Measurements from ENCODE around the gene DYNC2H1. TPM values are rescaled to one million over a fixed set of nuclear protein-coding genes. Genes with fewer than 3 reads are reported as not detected.

The DYNC2H1 gene
- total RNA-seq, 1 experiment from 2014 or later, result 17.2 TPM

DNA sequence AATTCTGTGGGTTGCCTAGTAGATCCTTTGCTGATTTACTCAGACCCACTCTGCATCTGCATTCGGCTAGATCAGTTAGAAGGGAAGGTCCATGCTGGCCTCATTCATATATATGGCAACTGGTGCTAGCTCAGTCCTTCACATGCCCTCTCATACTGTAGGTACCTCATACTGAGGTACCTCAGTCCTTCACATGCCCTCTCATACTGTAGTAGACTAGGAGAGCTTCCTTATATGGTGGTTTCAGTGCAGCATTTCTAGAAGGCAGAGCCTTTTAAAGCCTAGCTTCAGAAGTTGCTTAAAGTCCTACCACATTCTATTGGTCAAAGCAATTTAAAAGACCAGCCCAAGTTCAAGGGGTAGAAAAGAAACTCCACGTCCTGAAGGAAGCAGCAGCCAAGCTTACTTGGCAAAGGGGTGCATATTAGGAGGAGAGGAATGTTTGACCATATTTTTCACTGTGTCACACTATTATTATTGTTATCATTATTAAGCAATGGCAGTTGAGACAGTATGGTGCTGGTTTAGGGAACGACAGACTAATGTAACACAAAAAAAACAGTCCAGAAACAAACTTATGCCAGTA lies 356.4 kb downstream of the DYNC2H1 start (continued):
- TF ChIP-seq, protein P1, sequence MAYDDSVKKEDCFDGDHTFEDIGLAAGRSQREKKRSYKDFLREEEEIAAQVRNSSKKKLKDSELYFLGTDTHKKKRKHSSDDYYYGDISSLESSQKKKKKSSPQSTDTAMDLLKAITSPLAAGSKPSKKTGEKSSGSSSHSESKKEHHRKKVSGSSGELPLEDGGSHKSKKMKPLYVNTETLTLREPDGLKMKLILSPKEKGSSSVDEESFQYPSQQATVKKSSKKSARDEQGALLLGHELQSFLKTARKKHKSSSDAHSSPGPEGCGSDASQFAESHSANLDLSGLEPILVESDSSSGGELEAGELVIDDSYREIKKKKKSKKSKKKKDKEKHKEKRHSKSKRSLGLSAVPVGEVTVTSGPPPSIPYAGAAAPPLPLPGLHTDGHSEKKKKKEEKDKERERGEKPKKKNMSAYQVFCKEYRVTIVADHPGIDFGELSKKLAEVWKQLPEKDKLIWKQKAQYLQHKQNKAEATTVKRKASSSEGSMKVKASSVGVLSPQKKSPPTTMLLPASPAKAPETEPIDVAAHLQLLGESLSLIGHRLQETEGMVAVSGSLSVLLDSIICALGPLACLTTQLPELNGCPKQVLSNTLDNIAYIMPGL (CRISPR knock-in tag; IDR thresholded peaks at IDR 0.05), result no peak
- TF ChIP-seq TEAD1 (CRISPR knock-in tag; IDR thresholded peaks at IDR 0.05) (no peak), ELF4 (CRISPR knock-in tag; IDR thresholded peaks at IDR 0.05; ENCODE audit: low read depth) (no peak), IRF2 (CRISPR knock-in tag; IDR thresholded peaks at IDR 0.05; ENCODE audit: borderline replicate concordance, low read depth) (no peak), SP1 (CRISPR knock-in tag; conservative IDR thresholded peaks at IDR 0.05) (no peak), JUN (CRISPR knock-in tag; IDR thresholded peaks at IDR 0.05) (no peak), ZNF317 (CRISPR knock-in tag; IDR thresholded peaks at IDR 0.05; ENCODE audit: borderline replicate concordance, low read depth) (no peak), MXD4 (CRISPR knock-in tag; IDR thresholded peaks at IDR 0.05; ENCODE audit: borderline replicate concordance) (no peak), ZNF263 (CRISPR knock-in tag; IDR thresholded peaks at IDR 0.05; ENCODE audit: low read depth) (no peak), NFYB (CRISPR knock-in tag; conservative IDR thresholded peaks at IDR 0.05; ENCODE audit: low read depth) (no peak), NR1H2 (CRISPR knock-in tag; IDR thresholded peaks at IDR 0.05) (no peak)
- TF ChIP-seq, protein P2, sequence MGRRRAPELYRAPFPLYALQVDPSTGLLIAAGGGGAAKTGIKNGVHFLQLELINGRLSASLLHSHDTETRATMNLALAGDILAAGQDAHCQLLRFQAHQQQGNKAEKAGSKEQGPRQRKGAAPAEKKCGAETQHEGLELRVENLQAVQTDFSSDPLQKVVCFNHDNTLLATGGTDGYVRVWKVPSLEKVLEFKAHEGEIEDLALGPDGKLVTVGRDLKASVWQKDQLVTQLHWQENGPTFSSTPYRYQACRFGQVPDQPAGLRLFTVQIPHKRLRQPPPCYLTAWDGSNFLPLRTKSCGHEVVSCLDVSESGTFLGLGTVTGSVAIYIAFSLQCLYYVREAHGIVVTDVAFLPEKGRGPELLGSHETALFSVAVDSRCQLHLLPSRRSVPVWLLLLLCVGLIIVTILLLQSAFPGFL (CRISPR knock-in tag; IDR thresholded peaks at IDR 0.05; ENCODE audit: borderline replicate concordance), result no peak
- TF ChIP-seq, protein P3, sequence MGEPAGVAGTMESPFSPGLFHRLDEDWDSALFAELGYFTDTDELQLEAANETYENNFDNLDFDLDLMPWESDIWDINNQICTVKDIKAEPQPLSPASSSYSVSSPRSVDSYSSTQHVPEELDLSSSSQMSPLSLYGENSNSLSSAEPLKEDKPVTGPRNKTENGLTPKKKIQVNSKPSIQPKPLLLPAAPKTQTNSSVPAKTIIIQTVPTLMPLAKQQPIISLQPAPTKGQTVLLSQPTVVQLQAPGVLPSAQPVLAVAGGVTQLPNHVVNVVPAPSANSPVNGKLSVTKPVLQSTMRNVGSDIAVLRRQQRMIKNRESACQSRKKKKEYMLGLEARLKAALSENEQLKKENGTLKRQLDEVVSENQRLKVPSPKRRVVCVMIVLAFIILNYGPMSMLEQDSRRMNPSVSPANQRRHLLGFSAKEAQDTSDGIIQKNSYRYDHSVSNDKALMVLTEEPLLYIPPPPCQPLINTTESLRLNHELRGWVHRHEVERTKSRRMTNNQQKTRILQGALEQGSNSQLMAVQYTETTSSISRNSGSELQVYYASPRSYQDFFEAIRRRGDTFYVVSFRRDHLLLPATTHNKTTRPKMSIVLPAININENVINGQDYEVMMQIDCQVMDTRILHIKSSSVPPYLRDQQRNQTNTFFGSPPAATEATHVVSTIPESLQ (CRISPR knock-in tag; IDR thresholded peaks at IDR 0.05), result no peak

DNA sequence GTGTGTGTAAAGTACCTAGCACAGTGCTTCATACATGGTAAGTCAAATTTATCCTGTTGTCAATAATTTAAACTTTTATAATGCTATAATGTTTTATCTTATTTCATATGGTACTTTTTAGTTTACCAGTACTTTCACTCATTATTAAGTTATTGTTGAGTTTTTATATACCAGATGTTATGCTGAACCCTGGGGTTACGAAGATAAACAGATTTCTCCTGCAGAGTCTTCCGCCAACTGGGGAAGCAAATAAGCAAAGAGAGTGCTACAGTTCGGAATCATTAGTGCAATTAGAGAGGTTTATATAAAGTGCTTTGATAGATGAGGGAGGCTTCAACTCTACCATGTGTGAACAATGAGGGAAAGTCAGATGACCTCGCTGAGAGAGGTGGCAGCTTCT lies 362.3 kb downstream of the DYNC2H1 start:
- DNase-seq (ENCODE audit: low spot score) (no peak), ATAC-seq (no peak)
- TF ChIP-seq NR3C1 (CRISPR knock-in tag; conservative IDR thresholded peaks at IDR 0.05; ENCODE audit: low read depth) (no peak), ZNF232 (CRISPR knock-in tag; IDR thresholded peaks at IDR 0.05) (no peak), ATF1 (CRISPR knock-in tag; IDR thresholded peaks at IDR 0.05) (no peak), GTF2I (CRISPR knock-in tag; conservative IDR thresholded peaks at IDR 0.05) (no peak), TCF7 (CRISPR knock-in tag; IDR thresholded peaks at IDR 0.05; ENCODE audit: low read depth) (no peak), SOX15 (CRISPR knock-in tag; IDR thresholded peaks at IDR 0.05) (no peak), CREB1 (CRISPR knock-in tag; IDR thresholded peaks at IDR 0.05) (no peak)
- TF ChIP-seq, protein P4, sequence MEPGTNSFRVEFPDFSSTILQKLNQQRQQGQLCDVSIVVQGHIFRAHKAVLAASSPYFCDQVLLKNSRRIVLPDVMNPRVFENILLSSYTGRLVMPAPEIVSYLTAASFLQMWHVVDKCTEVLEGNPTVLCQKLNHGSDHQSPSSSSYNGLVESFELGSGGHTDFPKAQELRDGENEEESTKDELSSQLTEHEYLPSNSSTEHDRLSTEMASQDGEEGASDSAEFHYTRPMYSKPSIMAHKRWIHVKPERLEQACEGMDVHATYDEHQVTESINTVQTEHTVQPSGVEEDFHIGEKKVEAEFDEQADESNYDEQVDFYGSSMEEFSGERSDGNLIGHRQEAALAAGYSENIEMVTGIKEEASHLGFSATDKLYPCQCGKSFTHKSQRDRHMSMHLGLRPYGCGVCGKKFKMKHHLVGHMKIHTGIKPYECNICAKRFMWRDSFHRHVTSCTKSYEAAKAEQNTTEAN (CRISPR knock-in tag; IDR thresholded peaks at IDR 0.05), result no peak
- TF ChIP-seq, protein P5, sequence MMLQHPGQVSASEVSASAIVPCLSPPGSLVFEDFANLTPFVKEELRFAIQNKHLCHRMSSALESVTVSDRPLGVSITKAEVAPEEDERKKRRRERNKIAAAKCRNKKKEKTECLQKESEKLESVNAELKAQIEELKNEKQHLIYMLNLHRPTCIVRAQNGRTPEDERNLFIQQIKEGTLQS (CRISPR knock-in tag; conservative IDR thresholded peaks at IDR 0.05), result no peak
- POLR2A ChIA-PET, result no interaction called here
- CTCF ChIA-PET, result no interaction called here
- H3K4me3 Mint-ChIP-seq, result no peak overlapping the region
- H3K9me3 Mint-ChIP-seq, result peaks cover 3% of the 10 kb centered on the region; the same call in 1 of the 2 replicates
- no peak overlapping the region; the same call in 1 of the 2 replicates for H3K27ac Mint-ChIP-seq
- peaks cover 4% of the 10 kb centered on the region; the same call in 1 of the 2 replicates for H3K36me3 Mint-ChIP-seq
- H3K4me1 Mint-ChIP-seq, result 0 out of 2 replicates have a peak, but pooled peaks cover 3% of the 10 kb centered on the region
- no peaks in the 10 kb centered on the region; the same call in 1 of the 2 replicates for H3K27me3 Mint-ChIP-seq (ENCODE audit: low read depth)

Data from WTC11 (cell line).